Panc1 (cell line): ENCODE measurements around the gene ADRM1. TPM values are rescaled to one million over a fixed set of nuclear protein-coding genes. Genes with fewer than 3 reads are reported as not detected.

Experiments used
- ATAC-seq: fragments of 200-7000 bp; cut with Tn5 transposase; 2 replicates; pipeline ENCODE4 v1.9.1; 2020; ENCODE audit warnings: mild to moderate bottlenecking, moderate library complexity
- BruUV-seq: library from RNA; stranded (reverse); fragments of 400-500 nt; replicated peaks from 2 replicates; lab custom pipeline; 2021; lab: Mats Ljungman, UMichigan
- CTCF ChIA-PET: fragments of 300-600 bp; sonication (Branson Sonifier 250); formaldehyde crosslinking; loops from one replicate; lab custom pipeline; 2022; ENCODE audit warnings: antibody characterized with exemption; lab: Charles Lee
- POLR2A ChIA-PET: fragments of 300-600 bp; sonication (Branson Sonifier 250); formaldehyde crosslinking; loops from one replicate; lab custom pipeline; 2022; ENCODE audit warnings: antibody characterized with exemption; lab: Charles Lee
- DNase-seq: peaks from one replicate; pipeline ENCODE4 v3.0.0-alpha.2; 2010; ENCODE audit warnings: low read depth, low spot score
- H3K27ac ChIP-seq: 2 replicates; pipeline ENCODE4 v1.5.1; 2011; ENCODE audit warnings: mild to moderate bottlenecking, low read length, inconsistent platforms
- H3K27me3 ChIP-seq: fragments of 200-500 bp; sonication (Bioruptor generic); 2 replicates; pipeline ENCODE4 v1.6.0; 2014; ENCODE audit warnings: low read length, inconsistent platforms; ENCODE audit not compliant: control insufficient read depth, insufficient read depth
- H3K36me3 ChIP-seq: fragments of 200-500 bp; sonication (Bioruptor generic); 2 replicates; pipeline ENCODE4 v1.5.1; 2014; ENCODE audit warnings: inconsistent platforms, mild to moderate bottlenecking, low read length, moderate library complexity; ENCODE audit not compliant: control insufficient read depth, insufficient read depth
- H3K4me1 ChIP-seq: 2 replicates; pipeline ENCODE4 v1.5.1; 2011; ENCODE audit warnings: inconsistent platforms, mild to moderate bottlenecking, low read length, moderate library complexity; ENCODE audit not compliant: control insufficient read depth, insufficient read depth
- H3K4me3 ChIP-seq, 2 experiments: 2 replicates each; pipeline ENCODE4 v1.5.1; 2011 to 2012; ENCODE audit warnings: low read depth in 2 of 2, low read length in 2 of 2, mild to moderate bottlenecking in 2 of 2, inconsistent platforms in 1 of 2, moderate library complexity in 1 of 2
- H3K9me3 ChIP-seq: fragments of 200-500 bp; sonication (Bioruptor generic); 2 replicates; pipeline ENCODE4 v1.5.1; 2014; ENCODE audit warnings: low read depth, mild to moderate bottlenecking, inconsistent platforms, low read length, moderate library complexity; ENCODE audit not compliant: control insufficient read depth, insufficient read depth
- CTCF ChIP-seq: fragments of 450-650 bp; IDR thresholded peaks from 2 replicates; pipeline ENCODE4 v1.5.1; 2017; ENCODE audit warnings: mild to moderate bottlenecking
- POLR2AphosphoS5 ChIP-seq: IDR thresholded peaks from 2 replicates; pipeline ENCODE4 v1.6.1; 2012; ENCODE audit warnings: mild to moderate bottlenecking, low read depth, low read length, moderate library complexity
- REST ChIP-seq, 2 experiments: IDR thresholded peaks; 2 replicates each; pipeline ENCODE4 v1.6.1; 2011 to 2012; ENCODE audit warnings: low read depth in 2 of 2, control low read depth in 1 of 2, low read length in 1 of 2, mild to moderate bottlenecking in 1 of 2, moderate library complexity in 1 of 2; ENCODE audit not compliant: insufficient read depth in 1 of 2
- SIN3A ChIP-seq: IDR thresholded peaks from 2 replicates; pipeline ENCODE4 v1.6.1; 2012; ENCODE audit warnings: low read depth, mild to moderate bottlenecking, low read length, moderate library complexity, borderline replicate concordance; ENCODE audit not compliant: insufficient read depth
- TCF7L2 ChIP-seq: IDR thresholded peaks from 2 replicates; pipeline ENCODE4 v1.6.1; 2011; ENCODE audit warnings: mild to moderate bottlenecking, low read depth, low read length, inconsistent platforms
- in situ Hi-C: cut with HindIII; loops from 2 replicates; pipeline ENCODE4 v1.10.0; 2016; ENCODE audit warnings: low sequenced_read_pairs, low pct_unique_long_range_greater_than_20kb
- intact Hi-C: fragments of 100-400 bp; cut with micrococcal nuclease; formaldehyde crosslinking; loops from one replicate; pipeline ENCODE4 v1.10.0; 2022; ENCODE audit not compliant: unreplicated experiment
- total RNA-seq: library from RNA; stranded (reverse); gene quantifications from one replicate; pipeline ENCODE4 v1.2.1, GENCODE V29; 2021; ENCODE audit not compliant: unreplicated experiment

ADRM1 gene
- total RNA-seq, 1 experiment from 2014 or later: 194 TPM

GRCh38 chr20:62301111-62301668, 1.6 kb upstream of the ADRM1 start:
- Histone ChIP-seq H3K27ac (no peak overlapping the region), H3K4me3 (no peak overlapping the region; a peak in 1 of 4 replicates), H3K27me3 (no peaks in the 10 kb centered on the region), H3K9me3 (no peaks in the 10 kb centered on the region), H3K36me3 (peaks cover 2% of the 10 kb centered on the region; the same call in 1 of the 2 replicates), H3K4me1 (peaks cover 14% of the 10 kb centered on the region)
- TF ChIP-seq POLR2AphosphoS5 (no peak; the same call in 1 of the 2 replicates), CTCF (no peak), SIN3A (no peak), TCF7L2 (no peak), REST (IDR thresholded peaks at IDR 0.05; ENCODE audit: insufficient read depth in 1 of 2, low read depth in 2 of 2, low read length in 1 of 2) (no peak)
- intact Hi-C loops: loop anchor here (5.0 kb wide), 1 partner anchor 81 kb away; no protein-coding TSS in a partner anchor
- ChIA-PET POLR2A (no interaction called here), CTCF (interaction anchor here (0.9 kb wide), 1 partner anchor 81 kb away, joined by 3 read pairs; no protein-coding TSS in a partner anchor)
- ATAC-seq (no peak), DNase-seq (no peak)
- no TSS peak for BruUV-seq
- in situ Hi-C loops: no loop called here

DNA sequence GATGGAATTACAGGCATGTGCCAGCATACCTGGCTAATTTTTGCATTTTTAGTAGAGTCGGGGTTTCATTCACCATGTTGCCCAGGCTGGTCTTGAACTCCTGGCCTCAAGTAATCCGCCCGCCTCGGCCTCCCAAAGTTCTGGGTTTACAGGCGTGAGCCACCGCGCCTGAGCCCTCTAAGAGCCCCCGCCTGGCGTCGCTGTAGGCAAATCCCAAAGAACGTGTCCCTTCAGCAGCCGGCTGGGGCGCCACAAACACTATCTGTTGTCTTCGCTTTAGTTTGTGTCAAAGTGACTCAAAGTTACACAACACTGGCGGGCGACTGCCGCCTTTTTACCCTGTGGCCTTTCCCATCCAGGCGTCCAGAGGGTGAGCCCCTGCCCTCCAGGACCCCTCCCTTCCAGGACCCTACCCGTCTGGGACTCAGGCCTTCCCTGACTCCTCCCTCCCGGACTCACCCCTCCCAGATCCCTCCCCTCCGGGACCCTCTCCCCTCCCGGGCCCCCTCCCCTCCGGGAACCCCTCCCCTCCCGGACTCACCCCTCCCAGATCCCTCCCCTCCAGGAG, 940 bp upstream of the ADRM1 start:
- Histone ChIP-seq H3K27ac (peak overlapping the region; percentile 91), H3K4me1 (peaks cover 21% of the 10 kb centered on the region), H3K27me3 (no peaks in the 10 kb centered on the region), H3K4me3 (peak overlapping the region; percentile 60 to 94), H3K9me3 (no peaks in the 10 kb centered on the region), H3K36me3 (peaks cover 2% of the 10 kb centered on the region; the same call in 1 of the 2 replicates)
- ATAC-seq (peak; percentile 42), DNase-seq (peak; percentile 87)
- TSS peak; percentile 64 for BruUV-seq
- TF ChIP-seq SIN3A (peak; percentile 74; the same call in 1 of the 2 replicates), CTCF (peak; percentile 87), REST (IDR thresholded peaks at IDR 0.05; ENCODE audit: insufficient read depth in 1 of 2, low read depth in 2 of 2, low read length in 1 of 2) (no peak)
- in situ Hi-C loops (no loop called here), intact Hi-C loops (loop anchor here (5.0 kb wide), 1 partner anchor 80 kb away; no protein-coding TSS in a partner anchor)
- CTCF ChIA-PET: interaction anchor here (0.6 to 1.1 kb wide), 10 partner anchors 8 to 290 kb away, joined by 3 to 12 read pairs (median 4); no protein-coding TSS in a partner anchor
- POLR2A ChIA-PET: interaction anchor here (0.6 kb wide), 1 partner anchor 89 kb away, joined by 7 read pairs; no protein-coding TSS in a partner anchor
